Hepatocyte (in vitro differentiated cells): ENCODE measurements around the gene NAP1L5. TPM values are rescaled to one million over a fixed set of nuclear protein-coding genes. Genes with fewer than 3 reads are reported as not detected.

Source experiments
- DNase-seq: peaks from one replicate; pipeline ENCODE4 v3.0.0-alpha.2; 2016; ENCODE audit warnings: low spot score
- H2AFZ ChIP-seq: fragments of 200-600 bp; sonication (generic); 2 replicates; pipeline ENCODE4 v1.6.0; 2016; ENCODE audit warnings: antibody characterized with exemption, mild to moderate bottlenecking
- H3K27ac ChIP-seq: fragments of 200-600 bp; sonication (generic); 2 replicates; pipeline ENCODE4 v1.5.1; 2016; ENCODE audit warnings: mild to moderate bottlenecking
- H3K27me3 ChIP-seq: fragments of 200-600 bp; sonication (generic); 2 replicates; pipeline ENCODE4 v1.6.1; 2016
- H3K36me3 ChIP-seq: fragments of 200-600 bp; sonication (generic); replicated peaks from 2 replicates; pipeline ENCODE4 v1.5.1; 2016; ENCODE audit warnings: low read depth; ENCODE audit not compliant: insufficient read depth
- H3K4me1 ChIP-seq: fragments of 200-600 bp; sonication (generic); 2 replicates; pipeline ENCODE4 v1.5.1; 2016; ENCODE audit warnings: mild to moderate bottlenecking, moderate library complexity; ENCODE audit not compliant: insufficient read depth
- H3K4me2 ChIP-seq: fragments of 200-600 bp; sonication (generic); 2 replicates; pipeline ENCODE4 v1.6.0; 2016
- H3K4me3 ChIP-seq: fragments of 200-600 bp; sonication (generic); 2 replicates; pipeline ENCODE4 v1.5.1; 2016; ENCODE audit warnings: mild to moderate bottlenecking
- H3K79me2 ChIP-seq: fragments of 200-600 bp; sonication (generic); 2 replicates; pipeline ENCODE4 v1.6.0; 2017; ENCODE audit warnings: mild to moderate bottlenecking
- H3K9me2 ChIP-seq: fragments of 200-600 bp; sonication (generic); replicated peaks from 2 replicates; pipeline ENCODE4 v1.6.0; 2017; ENCODE audit warnings: mild to moderate bottlenecking; ENCODE audit not compliant: insufficient read depth
- H3K9me3 ChIP-seq: fragments of 200-600 bp; sonication (generic); 2 replicates; pipeline ENCODE4 v1.5.1; 2016; ENCODE audit warnings: low read depth, mild to moderate bottlenecking
- H4K20me1 ChIP-seq: fragments of 200-600 bp; sonication (generic); 2 replicates; pipeline ENCODE4 v1.6.0; 2016; ENCODE audit warnings: mild to moderate bottlenecking; ENCODE audit not compliant: insufficient read depth, poor library complexity, severe bottlenecking
- CTCF ChIP-seq: fragments of 200-600 bp; sonication (generic); IDR thresholded peaks from 2 replicates; pipeline ENCODE4 v1.5.1; 2016; ENCODE audit warnings: antibody characterized with exemption, mild to moderate bottlenecking; ENCODE audit not compliant: poor library complexity
- EZH2 ChIP-seq: fragments of 200-600 bp; sonication (generic); IDR thresholded peaks from 2 replicates; pipeline ENCODE4 v1.6.1; 2016; ENCODE audit warnings: antibody characterized with exemption, mild to moderate bottlenecking, borderline replicate concordance
- EZH2phosphoT487 ChIP-seq: fragments of 200-600 bp; sonication (generic); IDR thresholded peaks from one replicate; pipeline ENCODE4 v1.6.1; 2018; ENCODE audit warnings: antibody characterized with exemption, mild to moderate bottlenecking, low read depth, moderate library complexity; ENCODE audit not compliant: unreplicated experiment, severe bottlenecking
- WGBS: methylation state at CpG from one replicate; pipeline ENCODE4 v1.1.6; 2016; ENCODE audit warnings: low lambda C conversion rate; ENCODE audit errors: missing lambda C conversion rate; 5-methylcytosine and 5-hydroxymethylcytosine counted together
- polyA plus RNA-seq: library from polyadenylated mRNA; unstranded; fragments of >200 nt; fragmentation: Nextera tagmentation; extraction: Ambion mirVana; gene quantifications from 2 replicates; pipeline ENCODE4 v1.2.1, GENCODE V29; 2016
- total RNA-seq: library from RNA; depleted of rRNA; stranded (reverse); fragments of >200 nt; gene quantifications from 2 replicates; pipeline ENCODE4 v1.2.3, GENCODE V29; 2014

Gene NAP1L5
- total and polyA plus RNA-seq, 2 experiments from 2014 or later = 7.4 to 8.0 TPM

DNA sequence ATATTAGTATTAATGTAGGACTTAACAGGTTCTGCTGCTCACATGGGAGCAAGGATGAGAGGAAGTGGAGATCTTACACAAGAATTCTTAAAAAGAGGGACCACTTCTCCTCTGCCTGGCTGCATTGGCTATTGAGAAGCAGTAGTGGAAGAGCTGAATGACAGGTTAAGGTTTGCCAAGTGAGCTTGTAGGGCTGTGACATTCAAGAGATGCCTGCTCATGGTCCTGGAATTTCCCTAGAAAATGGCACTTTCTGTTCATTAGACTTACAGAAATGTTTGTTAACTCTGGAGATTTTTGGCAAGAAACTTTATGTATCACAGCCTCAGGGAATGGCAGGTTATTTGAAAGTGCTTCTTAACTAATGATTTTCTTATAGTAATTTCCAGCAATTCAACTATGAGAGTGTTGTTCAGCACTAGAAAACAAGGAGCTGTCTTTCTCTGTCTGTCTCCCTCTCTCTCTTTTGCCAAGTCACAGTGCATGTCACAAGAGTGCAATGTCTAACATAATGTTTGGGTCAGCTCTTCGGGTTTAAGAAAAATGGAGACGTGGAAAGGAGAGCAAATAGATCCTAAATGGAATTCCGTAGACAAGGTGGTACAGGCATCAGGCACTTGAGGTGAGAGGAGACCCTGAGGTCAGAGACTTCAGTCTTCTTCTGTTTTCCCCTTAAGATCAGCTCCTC, 8.3 kb upstream of the NAP1L5 start:
- Histone ChIP-seq H2AFZ (no peak overlapping the region), H3K4me3 (no peak overlapping the region), H3K4me2 (no peak overlapping the region), H3K79me2 (no peaks in the 10 kb centered on the region), H3K9me2 (no peaks in the 10 kb centered on the region), H4K20me1 (no peaks in the 10 kb centered on the region), H3K27me3 (no peaks in the 10 kb centered on the region), H3K36me3 (no peaks in the 10 kb centered on the region), H3K4me1 (no peaks in the 10 kb centered on the region), H3K27ac (no peak overlapping the region), H3K9me3 (no peaks in the 10 kb centered on the region)
- no peak for DNase-seq
- 84% methylated on average over 3 of the region's 3 CpGs for WGBS
- TF ChIP-seq CTCF = no peak
- TF ChIP-seq EZH2 = no peak
- no peak for TF ChIP-seq EZH2phosphoT487

- Histone ChIP-seq H3K4me1 (no peaks in the 10 kb centered on the region), H2AFZ (no peak overlapping the region), H3K4me3 (no peak overlapping the region), H4K20me1 (no peaks in the 10 kb centered on the region), H3K27ac (no peak overlapping the region), H3K36me3 (no peaks in the 10 kb centered on the region), H3K4me2 (no peak overlapping the region), H3K27me3 (no peaks in the 10 kb centered on the region), H3K9me2 (no peaks in the 10 kb centered on the region), H3K9me3 (no peaks in the 10 kb centered on the region), H3K79me2 (no peaks in the 10 kb centered on the region)
- TF ChIP-seq EZH2phosphoT487 (no peak), EZH2 (no peak), CTCF (no peak)
- DNase-seq = no peak
Measured at GRCh38 chr4:88705223-88705622, 7.6 kb upstream of the NAP1L5 start.

- H3K36me3 ChIP-seq = no peaks in the 10 kb centered on the region
- H3K27ac ChIP-seq = no peak overlapping the region
- no peaks in the 10 kb centered on the region for H3K27me3 ChIP-seq
- H2AFZ ChIP-seq = no peak overlapping the region
- H4K20me1 ChIP-seq = no peaks in the 10 kb centered on the region
- TF ChIP-seq EZH2 (no peak), EZH2phosphoT487 (no peak), CTCF (no peak)
- H3K9me2 ChIP-seq = no peaks in the 10 kb centered on the region
- H3K4me2 ChIP-seq = no peak overlapping the region
- no peaks in the 10 kb centered on the region for H3K79me2 ChIP-seq
- no peak for DNase-seq
- no peaks in the 10 kb centered on the region for H3K4me1 ChIP-seq
- no peaks in the 10 kb centered on the region for H3K9me3 ChIP-seq
- no peak overlapping the region for H3K4me3 ChIP-seq
- 82% methylated on average over 2 of the region's 2 CpGs for WGBS
Measured at GRCh38 chr4:88702782-88703181, 5.2 kb upstream of the NAP1L5 start.

DNA sequence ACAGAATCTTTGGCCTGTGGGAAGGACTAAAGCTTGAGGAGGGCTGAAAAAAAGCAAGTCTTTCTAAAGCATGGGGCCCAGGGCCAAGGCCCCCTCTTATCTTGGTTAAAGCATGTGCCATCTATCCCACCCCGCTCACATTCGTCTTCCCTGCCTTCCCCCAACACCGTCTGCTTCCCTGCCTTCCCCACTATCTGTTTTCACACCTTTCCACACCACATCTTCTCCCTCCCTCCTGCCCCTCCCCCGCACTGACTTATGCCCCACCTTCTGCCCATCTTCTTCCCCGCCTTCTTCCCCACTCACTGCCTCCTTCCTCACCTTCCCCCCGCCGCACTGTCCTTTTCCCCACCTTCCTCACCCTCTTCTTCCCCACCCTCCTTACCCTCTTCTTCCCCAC, 890 bp upstream of the NAP1L5 start:
- Histone ChIP-seq H3K4me2 (no peak overlapping the region), H4K20me1 (no peaks in the 10 kb centered on the region), H3K79me2 (no peaks in the 10 kb centered on the region), H3K9me2 (no peaks in the 10 kb centered on the region), H3K27ac (no peak overlapping the region), H3K36me3 (no peaks in the 10 kb centered on the region), H2AFZ (no peak overlapping the region), H3K27me3 (no peaks in the 10 kb centered on the region), H3K4me1 (no peaks in the 10 kb centered on the region), H3K4me3 (no peak overlapping the region), H3K9me3 (no peaks in the 10 kb centered on the region)
- TF ChIP-seq CTCF (no peak), EZH2phosphoT487 (no peak), EZH2 (no peak)
- 90% methylated on average over 3 of the region's 7 CpGs for WGBS
- no peak for DNase-seq
